ENCODE measurements around the gene ZFP2.
A peak's percentile ranks its signal among the peaks of the same experiment; 100 is the strongest.

Gene ZFP2

GRCh38 chr5:178940569-178941360 is 45.1 kb downstream of the ZFP2 start, which contains the start of gene ZNF454:
Gene ZNF454, plus strand, starts transcription at chr5:178941198. Its CDS starts 1,594 bp downstream, at chr5:178942792.
- intact Hi-C loops (cut with DNase I) = loop anchor here (2.0 to 10.0 kb wide), 3 partner anchors 44 to 124 kb away; partner anchors contain the start of genes ZNF354C and ZNF879
- DNase-seq = peak; percentile 93 to 99 (median 96)

- peak in 29 of 42 donors; percentile 2 to 51 (median 18) for DNase-seq
- intact Hi-C loops (cut with DNase I) = loop anchor here (2.0 to 10.0 kb wide), 3 partner anchors 45 to 123 kb away; partner anchors contain the start of genes ZNF354C and ZNF879
Measured at GRCh38 chr5:178941361-178941760, 45.6 kb downstream of the ZFP2 start.

- intact Hi-C loops (cut with DNase I) = no loop called here
- DNase-seq = no peak
Measured at GRCh38 chr5:178965465-178966055, 69.8 kb downstream of the ZFP2 start.

GRCh38 chr5:178981381-178981780 is 85.7 kb downstream of the ZFP2 start:
- no peak for DNase-seq
- intact Hi-C loops (cut with DNase I) = no loop called here

Data from head of caudate nucleus (tissue), 42 donors.